HEK293 (cell line): ENCODE data around the gene ACSBG1.

Source experiments
- CTCF ChIA-PET: fragments of 350-600 bp; formaldehyde crosslinking; extraction: SDS; loops from one replicate; lab custom pipeline; 2021; ENCODE audit warnings: antibody characterized with exemption; lab: Yijun Ruan, JAX
- POLR2A ChIA-PET: fragments of 300-600 bp; formaldehyde crosslinking; extraction: SDS; loops from one replicate; lab custom pipeline; 2020; ENCODE audit warnings: antibody characterized with exemption, inconsistent platforms; lab: Yijun Ruan, JAX
- H3K27ac ChIP-seq: fragments of 200-500 bp; sonication (Bioruptor generic); 2 replicates; pipeline ENCODE4 v1.5.1; 2014; ENCODE audit warnings: low read depth, low read length, control low read depth, inconsistent platforms; ENCODE audit errors: extremely low read depth
- H3K36me3 ChIP-seq, 2 experiments: fragments of 200-500 bp in 1 of 2; sonication (Bioruptor generic) in 1 of 2; 1 replicate in 1 of 2; 2 replicates in 1 of 2; pipeline ENCODE4 v1.5.1; 2014 to 2017; ENCODE audit warnings: inconsistent platforms in 2 of 2, low read length in 2 of 2; ENCODE audit not compliant: control insufficient read depth in 2 of 2, insufficient read depth in 1 of 2
- H3K4me1 ChIP-seq: fragments of 200-500 bp; sonication (Bioruptor generic); 2 replicates; pipeline ENCODE4 v1.5.1; 2014; ENCODE audit warnings: mild to moderate bottlenecking, low read length, inconsistent platforms; ENCODE audit not compliant: control insufficient read depth, insufficient read depth
- H3K4me3 ChIP-seq: 2 replicates; pipeline ENCODE4 v1.5.1; 2011; ENCODE audit warnings: low read depth, mild to moderate bottlenecking, control low read depth, low read length, moderate library complexity
- H3K9me3 ChIP-seq: fragments of 200-500 bp; sonication (Bioruptor generic); 2 replicates; pipeline ENCODE4 v1.5.1; 2014; ENCODE audit warnings: low read depth, low read length, inconsistent platforms; ENCODE audit not compliant: control insufficient read depth, insufficient read depth
- BCL11A ChIP-seq: fragments of 450-650 bp; formaldehyde crosslinking; IDR thresholded peaks from 2 replicates; pipeline ENCODE4 v1.5.1; 2016; ENCODE audit warnings: low read depth, missing biosample characterization, missing genetic modification characterization
- HOXC10 ChIP-seq: sonication (generic); formaldehyde crosslinking; IDR thresholded peaks from 2 replicates; pipeline ENCODE4 v1.8.1; 2023; ENCODE audit warnings: mild to moderate bottlenecking, missing genetic modification reagents
- KLF7 ChIP-seq: fragments of 450-650 bp; formaldehyde crosslinking; IDR thresholded peaks from 2 replicates; pipeline ENCODE4 v1.5.1; 2016; ENCODE audit warnings: missing biosample characterization, missing genetic modification characterization, borderline replicate concordance
- RBAK ChIP-seq: fragments of 450-650 bp; formaldehyde crosslinking; IDR thresholded peaks from 2 replicates; pipeline ENCODE4 v1.5.1; 2016; ENCODE audit warnings: missing biosample characterization, missing genetic modification characterization
- REST ChIP-seq: fragments of 450-650 bp; formaldehyde crosslinking; IDR thresholded peaks from 2 replicates; pipeline ENCODE4 v1.5.1; 2016; ENCODE audit warnings: missing biosample characterization, missing genetic modification characterization
- ZBTB21 ChIP-seq: fragments of 450-650 bp; formaldehyde crosslinking; IDR thresholded peaks from 2 replicates; pipeline ENCODE4 v1.5.1; 2017; ENCODE audit warnings: missing biosample characterization, missing genetic modification characterization
- ZIC2 ChIP-seq: fragments of 450-650 bp; formaldehyde crosslinking; IDR thresholded peaks from 2 replicates; pipeline ENCODE4 v1.5.1; 2016; ENCODE audit warnings: missing biosample characterization, missing genetic modification characterization
- ZNF114 ChIP-seq: fragments of 450-650 bp; formaldehyde crosslinking; IDR thresholded peaks from 2 replicates; pipeline ENCODE4 v1.5.0; 2017; ENCODE audit warnings: missing biosample characterization, missing genetic modification characterization
- ZNF121 ChIP-seq: fragments of 450-650 bp; formaldehyde crosslinking; IDR thresholded peaks from 2 replicates; pipeline ENCODE4 v1.5.1; 2016; ENCODE audit warnings: missing biosample characterization, missing genetic modification characterization
- ZNF175 ChIP-seq: fragments of 450-650 bp; formaldehyde crosslinking; IDR thresholded peaks from 2 replicates; pipeline ENCODE4 v1.5.1; 2016; ENCODE audit warnings: missing biosample characterization, missing genetic modification characterization
- ZNF202 ChIP-seq: fragments of 450-650 bp; formaldehyde crosslinking; IDR thresholded peaks from 2 replicates; pipeline ENCODE4 v1.5.1; 2016; ENCODE audit warnings: missing biosample characterization, missing genetic modification characterization, borderline replicate concordance
- ZNF24 ChIP-seq: fragments of 450-650 bp; formaldehyde crosslinking; IDR thresholded peaks from 2 replicates; pipeline ENCODE4 v1.5.1; 2016; ENCODE audit warnings: missing biosample characterization, missing genetic modification characterization
- ZNF266 ChIP-seq: fragments of 450-650 bp; formaldehyde crosslinking; IDR thresholded peaks from 2 replicates; pipeline ENCODE4 v1.5.1; 2016; ENCODE audit warnings: missing biosample characterization, missing genetic modification characterization, low read depth
- ZNF548 ChIP-seq: fragments of 450-650 bp; formaldehyde crosslinking; IDR thresholded peaks from 2 replicates; pipeline ENCODE4 v1.5.1; 2016; ENCODE audit warnings: missing biosample characterization, missing genetic modification characterization
- ZNF596 ChIP-seq: fragments of 450-650 bp; IDR thresholded peaks from 2 replicates; pipeline ENCODE4 v1.5.0; 2018; ENCODE audit warnings: missing biosample characterization, mild to moderate bottlenecking, missing genetic modification characterization, moderate library complexity
- ZNF610 ChIP-seq: fragments of 450-650 bp; formaldehyde crosslinking; IDR thresholded peaks from 2 replicates; pipeline ENCODE4 v1.5.1; 2016; ENCODE audit warnings: missing biosample characterization, missing genetic modification characterization, borderline replicate concordance
- ZNF624 ChIP-seq: fragments of 450-650 bp; formaldehyde crosslinking; IDR thresholded peaks from 2 replicates; pipeline ENCODE4 v1.5.1; 2017; ENCODE audit warnings: missing biosample characterization, missing genetic modification characterization
- TF ChIP-seq, protein P1 (sequence below): fragments of 450-650 bp; IDR thresholded peaks from 2 replicates; pipeline ENCODE4 v1.5.1; 2018; ENCODE audit warnings: missing biosample characterization, missing genetic modification characterization
- TF ChIP-seq, protein P2 (sequence below): fragments of 450-650 bp; formaldehyde crosslinking; optimal IDR thresholded peaks from 2 replicates; pipeline ENCODE3; 2016; ENCODE audit warnings: missing biosample characterization, mild to moderate bottlenecking, missing genetic modification characterization
- TF ChIP-seq, protein P3 (sequence below): fragments of 450-650 bp; formaldehyde crosslinking; IDR thresholded peaks from 2 replicates; pipeline ENCODE4 v1.5.1; 2016; ENCODE audit warnings: missing biosample characterization, missing genetic modification characterization

ACSBG1 gene

DNA sequence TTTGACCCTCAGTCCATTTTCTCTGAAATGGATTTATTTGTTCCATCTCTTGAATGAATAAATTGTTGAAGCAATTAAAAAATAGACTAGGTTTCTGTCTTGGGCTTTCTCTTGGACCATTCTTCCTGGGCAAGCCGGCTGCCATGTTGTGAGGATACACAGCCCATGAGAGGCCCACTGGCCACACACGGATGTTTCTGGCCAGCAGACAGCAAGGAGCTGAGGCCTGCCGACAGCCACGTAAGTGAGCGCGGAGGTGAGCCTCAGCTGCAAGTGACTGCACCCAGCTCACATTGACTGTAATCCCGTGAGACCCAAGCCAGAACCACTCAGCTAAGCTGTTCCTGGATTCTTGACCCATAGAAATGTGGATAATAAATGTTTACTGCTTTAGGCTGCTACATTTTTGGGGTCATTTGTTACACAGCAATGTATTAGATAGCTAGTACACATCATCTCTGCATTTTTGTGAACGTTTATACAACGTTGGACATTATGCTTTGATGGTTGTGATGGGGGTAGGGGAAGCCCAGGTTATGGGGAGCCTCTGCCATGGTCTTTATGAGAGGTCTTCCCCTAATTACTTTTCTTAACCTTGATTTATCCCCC, 62.4 kb downstream of the ACSBG1 start:
- Histone ChIP-seq H3K4me1 (no peaks in the 10 kb centered on the region), H3K36me3 (peaks cover 29 to 58% of the 10 kb centered on the region in 2 experiments), H3K27ac (no peak overlapping the region), H3K4me3 (no peak overlapping the region), H3K9me3 (no peaks in the 10 kb centered on the region)
- CTCF ChIA-PET: interaction anchor here (0.5 to 10.0 kb wide), 8 partner anchors 24 to 205 kb away, joined by 3 to 234 read pairs (median 3); partner anchors contain the start of gene CIB2
- TF ChIP-seq ZNF266 (tag by site-specific recombination): no peak
- peak; percentile 89 for TF ChIP-seq RBAK (tag by site-specific recombination)
- no peak for TF ChIP-seq ZNF202 (tag by site-specific recombination)
- POLR2A ChIA-PET: interaction anchor here (0.5 kb wide), 2 partner anchors 10 to 919 kb away, joined by 4 read pairs; partner anchors contain the start of gene RASGRF1

DNA sequence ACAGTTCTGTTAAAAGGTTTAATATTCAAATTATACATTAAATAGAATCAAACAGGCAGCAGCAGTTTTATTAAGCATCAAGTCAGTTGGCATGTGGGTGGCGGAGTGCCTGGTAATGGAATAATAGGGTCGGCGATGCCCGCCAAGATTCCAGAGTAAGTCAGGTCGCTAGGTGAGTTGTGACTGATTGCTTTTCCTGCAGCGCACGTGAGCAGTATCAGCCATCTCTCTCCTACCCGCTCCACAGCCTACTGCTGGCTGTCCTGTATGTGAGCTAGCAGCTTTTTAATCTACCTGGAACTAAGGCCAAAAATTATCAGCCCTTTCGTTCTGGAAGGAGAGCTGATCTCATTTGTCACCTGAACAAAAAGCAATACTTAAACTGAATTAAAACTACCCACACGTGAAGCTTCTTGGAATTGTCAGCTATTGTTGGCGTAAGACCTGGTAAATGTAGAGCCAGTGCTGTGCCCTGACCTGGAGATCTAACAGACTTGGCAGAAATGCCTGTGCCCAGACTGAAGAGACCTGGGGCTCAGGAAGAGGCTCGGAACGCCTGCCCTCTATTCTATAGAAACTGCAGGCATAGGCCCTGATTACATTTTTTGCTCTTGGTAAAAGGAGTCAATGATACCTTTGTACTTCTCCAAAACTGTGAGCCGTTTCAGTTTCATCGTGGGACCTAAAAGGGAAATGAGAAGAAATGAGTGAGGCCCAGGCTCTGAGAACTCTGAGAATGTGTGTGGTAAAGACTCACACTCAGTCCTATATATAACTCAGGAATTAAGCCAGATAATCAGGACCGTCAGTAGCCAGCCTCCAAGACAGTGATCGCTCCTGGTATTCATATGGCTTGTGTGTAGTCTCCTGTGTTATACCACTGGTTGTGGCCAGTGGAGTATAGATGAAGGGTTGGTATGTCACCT, 63.3 kb downstream of the ACSBG1 start:
- CTCF ChIA-PET: interaction anchor here (0.6 to 10.0 kb wide), 5 partner anchors 24 to 205 kb away, joined by 3 to 234 read pairs (median 9); no protein-coding TSS in a partner anchor
- Histone ChIP-seq H3K36me3 (peaks cover 38 to 67% of the 10 kb centered on the region in 2 experiments), H3K9me3 (no peaks in the 10 kb centered on the region), H3K4me1 (no peaks in the 10 kb centered on the region), H3K4me3 (no peak overlapping the region), H3K27ac (no peak overlapping the region)
- TF ChIP-seq ZIC2: no peak
- no peak for TF ChIP-seq KLF7 (tag by site-specific recombination)
- no peak for TF ChIP-seq ZNF114
- TF ChIP-seq, protein P1, sequence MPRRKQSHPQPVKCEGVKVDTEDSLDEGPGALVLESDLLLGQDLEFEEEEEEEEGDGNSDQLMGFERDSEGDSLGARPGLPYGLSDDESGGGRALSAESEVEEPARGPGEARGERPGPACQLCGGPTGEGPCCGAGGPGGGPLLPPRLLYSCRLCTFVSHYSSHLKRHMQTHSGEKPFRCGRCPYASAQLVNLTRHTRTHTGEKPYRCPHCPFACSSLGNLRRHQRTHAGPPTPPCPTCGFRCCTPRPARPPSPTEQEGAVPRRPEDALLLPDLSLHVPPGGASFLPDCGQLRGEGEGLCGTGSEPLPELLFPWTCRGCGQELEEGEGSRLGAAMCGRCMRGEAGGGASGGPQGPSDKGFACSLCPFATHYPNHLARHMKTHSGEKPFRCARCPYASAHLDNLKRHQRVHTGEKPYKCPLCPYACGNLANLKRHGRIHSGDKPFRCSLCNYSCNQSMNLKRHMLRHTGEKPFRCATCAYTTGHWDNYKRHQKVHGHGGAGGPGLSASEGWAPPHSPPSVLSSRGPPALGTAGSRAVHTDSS (tag by site-specific recombination): no peak
- TF ChIP-seq ZNF596: no peak
- no peak for TF ChIP-seq HOXC10 (CRISPR knock-in tag)
- TF ChIP-seq, protein P2, sequence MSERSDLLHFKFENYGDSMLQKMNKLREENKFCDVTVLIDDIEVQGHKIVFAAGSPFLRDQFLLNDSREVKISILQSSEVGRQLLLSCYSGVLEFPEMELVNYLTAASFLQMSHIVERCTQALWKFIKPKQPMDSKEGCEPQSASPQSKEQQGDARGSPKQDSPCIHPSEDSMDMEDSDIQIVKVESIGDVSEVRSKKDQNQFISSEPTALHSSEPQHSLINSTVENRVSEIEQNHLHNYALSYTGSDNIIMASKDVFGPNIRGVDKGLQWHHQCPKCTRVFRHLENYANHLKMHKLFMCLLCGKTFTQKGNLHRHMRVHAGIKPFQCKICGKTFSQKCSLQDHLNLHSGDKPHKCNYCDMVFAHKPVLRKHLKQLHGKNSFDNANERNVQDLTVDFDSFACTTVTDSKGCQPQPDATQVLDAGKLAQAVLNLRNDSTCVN: no peak
- TF ChIP-seq ZNF121 (tag by site-specific recombination): no peak
- no peak for TF ChIP-seq ZBTB21 (tag by site-specific recombination)
- no peak for TF ChIP-seq ZNF24 (tag by site-specific recombination)
- POLR2A ChIA-PET: no interaction called here

DNA sequence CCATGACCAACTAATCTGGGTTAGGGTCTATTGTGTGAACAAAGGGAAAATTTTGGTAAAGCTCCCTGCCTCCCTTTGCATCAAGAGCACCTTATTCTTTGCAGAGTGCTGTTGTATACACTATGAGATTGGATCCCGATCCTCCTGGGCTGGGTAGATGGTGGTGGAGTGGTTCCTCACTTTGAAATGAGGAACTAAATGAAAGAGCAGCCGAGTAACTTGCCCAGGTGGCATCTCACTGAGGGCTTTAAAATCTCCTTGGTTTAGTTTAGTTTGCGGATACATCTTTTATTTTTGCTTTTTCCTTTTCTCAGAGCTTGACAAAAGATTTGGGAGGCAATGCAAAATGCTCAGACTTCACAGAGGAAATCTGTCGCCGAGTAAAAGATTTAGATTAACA, 65.8 kb downstream of the ACSBG1 start:
- Histone ChIP-seq H3K36me3 (peaks cover 63 to 88% of the 10 kb centered on the region in 2 experiments), H3K4me1 (no peaks in the 10 kb centered on the region), H3K27ac (no peak overlapping the region), H3K9me3 (no peaks in the 10 kb centered on the region), H3K4me3 (no peak overlapping the region)
- ChIA-PET POLR2A (no interaction called here), CTCF (interaction anchor here (0.7 to 3.6 kb wide), 5 partner anchors 9 to 73 kb away, joined by 3 to 20 read pairs (median 7); partner anchors contain the start of gene CIB2)
- TF ChIP-seq REST (tag by site-specific recombination) (no peak), BCL11A (no peak), ZNF202 (tag by site-specific recombination) (no peak), ZNF624 (tag by site-specific recombination) (no peak), ZNF175 (tag by site-specific recombination) (no peak), ZNF548 (tag by site-specific recombination) (no peak), ZNF610 (tag by site-specific recombination) (no peak)
- TF ChIP-seq, protein P3, sequence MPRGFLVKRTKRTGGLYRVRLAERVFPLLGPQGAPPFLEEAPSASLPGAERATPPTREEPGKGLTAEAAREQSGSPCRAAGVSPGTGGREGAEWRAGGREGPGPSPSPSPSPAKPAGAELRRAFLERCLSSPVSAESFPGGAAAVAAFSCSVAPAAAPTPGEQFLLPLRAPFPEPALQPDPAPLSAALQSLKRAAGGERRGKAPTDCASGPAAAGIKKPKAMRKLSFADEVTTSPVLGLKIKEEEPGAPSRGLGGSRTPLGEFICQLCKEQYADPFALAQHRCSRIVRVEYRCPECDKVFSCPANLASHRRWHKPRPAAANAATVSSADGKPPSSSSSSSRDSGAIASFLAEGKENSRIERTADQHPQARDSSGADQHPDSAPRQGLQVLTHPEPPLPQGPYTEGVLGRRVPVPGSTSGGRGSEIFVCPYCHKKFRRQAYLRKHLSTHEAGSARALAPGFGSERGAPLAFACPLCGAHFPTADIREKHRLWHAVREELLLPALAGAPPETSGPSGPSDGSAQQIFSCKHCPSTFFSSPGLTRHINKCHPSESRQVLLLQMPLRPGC (tag by site-specific recombination): no peak
- TF ChIP-seq, protein P1 (tag by site-specific recombination): no peak
